Liver (tissue), 3 donors: ENCODE data around the gene TTLL4.
A peak's percentile ranks its signal among the peaks of the same experiment; 100 is the strongest.

ENCODE experiments used
- EGR1 ChIP-seq, 2 donors: IDR thresholded peaks; 2 replicates each; pipeline ENCODE4 v1.6.1; 2016 to 2018; ENCODE audit warnings: antibody characterized with exemption in 2 of 2, low read depth in 2 of 2
- FOXA1 ChIP-seq: IDR thresholded peaks from 2 replicates; pipeline ENCODE4 v1.6.1; 2016; ENCODE audit warnings: antibody characterized with exemption
- HNF4A ChIP-seq, 2 donors: conservative IDR thresholded peaks; 2 replicates each; pipeline ENCODE4 v1.6.1; 2016; ENCODE audit warnings: antibody characterized with exemption in 2 of 2, mild to moderate bottlenecking in 2 of 2
- JUND ChIP-seq, 2 donors: IDR thresholded peaks; 2 replicates each; pipeline ENCODE4 v1.6.1; 2016; ENCODE audit warnings: antibody characterized with exemption in 2 of 2
- MAX ChIP-seq: IDR thresholded peaks from 2 replicates; pipeline ENCODE4 v1.6.1; 2016; ENCODE audit warnings: antibody characterized with exemption
- NR2F2 ChIP-seq: IDR thresholded peaks from 2 replicates; pipeline ENCODE4 v1.6.1; 2016; ENCODE audit warnings: antibody characterized with exemption
- REST ChIP-seq: IDR thresholded peaks from 2 replicates; pipeline ENCODE4 v1.6.1; 2016; ENCODE audit warnings: antibody characterized with exemption, mild to moderate bottlenecking
- RXRA ChIP-seq, 2 donors: IDR thresholded peaks; 2 replicates each; pipeline ENCODE4 v1.6.1; 2017 to 2018; ENCODE audit warnings: antibody characterized with exemption in 2 of 2, mild to moderate bottlenecking in 1 of 2
- SP1 ChIP-seq: IDR thresholded peaks from 2 replicates; pipeline ENCODE4 v1.6.1; 2018; ENCODE audit warnings: antibody characterized with exemption, mild to moderate bottlenecking
- TAF1 ChIP-seq: conservative IDR thresholded peaks from 2 replicates; pipeline ENCODE4 v1.6.1; 2016; ENCODE audit warnings: antibody characterized with exemption, mild to moderate bottlenecking
- TF ChIP-seq, protein P1 (sequence below): fragments of 150-350 bp; IDR thresholded peaks from 2 replicates; pipeline ENCODE4 v1.5.1; 2017; ENCODE audit warnings: improper control_type of control experiment, low read depth, low read length; ENCODE audit not compliant: missing input control
- TF ChIP-seq, protein P2 (sequence below): IDR thresholded peaks from 2 replicates; pipeline ENCODE4 v1.6.1; 2016; ENCODE audit warnings: antibody characterized with exemption
- donor health status: healthy.
- donor health status: healthy.

GRCh38 chr2:218710687-218711549, at the start of gene TTLL4:
- TF ChIP-seq, protein P1, sequence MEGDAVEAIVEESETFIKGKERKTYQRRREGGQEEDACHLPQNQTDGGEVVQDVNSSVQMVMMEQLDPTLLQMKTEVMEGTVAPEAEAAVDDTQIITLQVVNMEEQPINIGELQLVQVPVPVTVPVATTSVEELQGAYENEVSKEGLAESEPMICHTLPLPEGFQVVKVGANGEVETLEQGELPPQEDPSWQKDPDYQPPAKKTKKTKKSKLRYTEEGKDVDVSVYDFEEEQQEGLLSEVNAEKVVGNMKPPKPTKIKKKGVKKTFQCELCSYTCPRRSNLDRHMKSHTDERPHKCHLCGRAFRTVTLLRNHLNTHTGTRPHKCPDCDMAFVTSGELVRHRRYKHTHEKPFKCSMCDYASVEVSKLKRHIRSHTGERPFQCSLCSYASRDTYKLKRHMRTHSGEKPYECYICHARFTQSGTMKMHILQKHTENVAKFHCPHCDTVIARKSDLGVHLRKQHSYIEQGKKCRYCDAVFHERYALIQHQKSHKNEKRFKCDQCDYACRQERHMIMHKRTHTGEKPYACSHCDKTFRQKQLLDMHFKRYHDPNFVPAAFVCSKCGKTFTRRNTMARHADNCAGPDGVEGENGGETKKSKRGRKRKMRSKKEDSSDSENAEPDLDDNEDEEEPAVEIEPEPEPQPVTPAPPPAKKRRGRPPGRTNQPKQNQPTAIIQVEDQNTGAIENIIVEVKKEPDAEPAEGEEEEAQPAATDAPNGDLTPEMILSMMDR = peak; percentile 75
- peak; percentile 18 for TF ChIP-seq MAX
- TF ChIP-seq HNF4A (conservative IDR thresholded peaks at IDR 0.05) = no peak
- no peak for TF ChIP-seq TAF1
- peak in 1 of 2 donors; percentile 9 for TF ChIP-seq RXRA (IDR thresholded peaks at IDR 0.05)
- TF ChIP-seq, protein P2, sequence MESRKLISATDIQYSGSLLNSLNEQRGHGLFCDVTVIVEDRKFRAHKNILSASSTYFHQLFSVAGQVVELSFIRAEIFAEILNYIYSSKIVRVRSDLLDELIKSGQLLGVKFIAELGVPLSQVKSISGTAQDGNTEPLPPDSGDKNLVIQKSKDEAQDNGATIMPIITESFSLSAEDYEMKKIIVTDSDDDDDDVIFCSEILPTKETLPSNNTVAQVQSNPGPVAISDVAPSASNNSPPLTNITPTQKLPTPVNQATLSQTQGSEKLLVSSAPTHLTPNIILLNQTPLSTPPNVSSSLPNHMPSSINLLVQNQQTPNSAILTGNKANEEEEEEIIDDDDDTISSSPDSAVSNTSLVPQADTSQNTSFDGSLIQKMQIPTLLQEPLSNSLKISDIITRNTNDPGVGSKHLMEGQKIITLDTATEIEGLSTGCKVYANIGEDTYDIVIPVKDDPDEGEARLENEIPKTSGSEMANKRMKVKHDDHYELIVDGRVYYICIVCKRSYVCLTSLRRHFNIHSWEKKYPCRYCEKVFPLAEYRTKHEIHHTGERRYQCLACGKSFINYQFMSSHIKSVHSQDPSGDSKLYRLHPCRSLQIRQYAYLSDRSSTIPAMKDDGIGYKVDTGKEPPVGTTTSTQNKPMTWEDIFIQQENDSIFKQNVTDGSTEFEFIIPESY = peak; percentile 47
- TF ChIP-seq NR2F2 = no peak
- TF ChIP-seq JUND (IDR thresholded peaks at IDR 0.05) = no peak
- TF ChIP-seq EGR1 (IDR thresholded peaks at IDR 0.05; ENCODE audit: low read depth in 2 of 2) = no peak
- TF ChIP-seq SP1 = peak; percentile 24
- TF ChIP-seq FOXA1 = no peak
- TF ChIP-seq REST = peak; percentile 58
